HCEC 1CT (cell line): ENCODE measurements around the gene SFXN4.
A peak's percentile ranks its signal among the peaks of the same experiment; 100 is the strongest.
"Not testable (repeated sequence)": the region's sequence is repeated elsewhere in the genome, so short reads cannot be mapped to it uniquely, and the experiment has no call there.

Experiments used
- DNase-seq: peaks from one replicate; pipeline ENCODE4 v3.0.0-alpha.2; 2017

Gene SFXN4

DNA sequence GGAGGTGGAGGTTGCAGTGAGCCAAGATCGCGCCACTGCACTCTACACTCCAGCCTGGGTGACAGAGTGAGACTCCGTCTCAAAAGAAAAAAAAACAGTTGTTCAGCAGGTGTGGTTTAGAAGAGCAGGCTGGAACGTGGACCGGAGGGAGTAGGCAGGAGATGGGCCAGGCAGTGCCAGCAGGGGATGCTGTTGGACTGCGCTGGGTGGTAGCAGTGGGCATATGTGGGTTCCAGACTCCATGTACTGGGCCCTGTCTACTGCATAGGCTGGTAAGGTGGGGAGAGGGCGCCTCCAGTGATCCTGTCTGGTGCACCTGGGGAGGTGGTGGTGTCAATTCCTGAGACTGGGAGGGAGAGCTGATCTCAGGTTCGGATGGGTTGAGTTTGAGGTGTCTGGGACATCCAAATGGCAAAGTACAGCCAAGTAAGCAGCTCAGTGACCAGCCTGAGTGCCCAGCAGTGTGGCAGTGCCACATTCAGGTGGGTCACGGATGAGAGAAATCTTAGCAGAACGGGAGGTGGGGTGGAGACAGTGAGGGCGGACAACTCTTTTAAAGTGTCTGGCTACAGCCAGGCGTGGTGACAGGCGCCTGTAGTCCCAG is 25.9 kb downstream of the SFXN4 start:
- DNase-seq = peak; percentile 32

GRCh38 chr10:119138346-119139306 is 26.9 kb downstream of the SFXN4 start:
- DNase-seq = no peak

- not testable (repeated sequence) for DNase-seq
Observed at GRCh38 chr10:119137878-119138277, 27.6 kb downstream of the SFXN4 start.

DNA sequence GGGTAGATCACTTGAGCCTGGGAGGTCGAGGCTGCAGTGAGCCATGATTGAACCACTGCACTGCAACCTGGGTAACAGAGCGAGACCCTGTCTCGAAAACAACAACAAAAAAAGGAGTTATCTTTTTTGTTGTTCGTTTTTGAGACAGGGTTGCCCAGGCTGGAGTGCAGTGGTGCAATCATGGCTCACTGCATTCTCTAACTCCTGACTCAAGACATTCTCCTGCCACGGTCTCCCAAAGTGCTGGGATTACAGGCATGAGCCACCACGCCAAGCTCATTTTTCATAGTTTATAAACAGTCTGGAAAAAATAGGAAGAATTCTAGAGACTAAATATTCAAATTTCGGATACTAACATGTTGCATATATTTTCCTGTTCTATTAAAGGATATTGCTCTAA is 29.4 kb downstream of the SFXN4 start:
- DNase-seq = peak; percentile 71

DNA sequence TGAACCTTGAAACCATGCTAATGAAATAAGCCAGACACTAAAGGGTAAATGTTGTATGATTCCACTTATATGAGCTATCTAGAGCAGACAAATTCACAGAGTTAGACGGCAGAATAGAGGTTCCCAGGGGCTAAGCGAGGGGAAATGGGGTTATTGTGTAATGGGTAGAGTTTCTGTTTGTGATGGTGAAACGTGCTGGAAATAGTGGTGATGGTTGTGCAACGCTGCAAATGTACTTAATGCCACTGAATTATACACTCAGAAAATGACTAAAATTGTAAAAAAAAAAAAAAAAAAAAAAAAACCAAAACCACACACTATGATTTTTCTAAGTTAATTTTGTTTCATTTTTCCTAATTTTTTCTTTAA is 30.0 kb downstream of the SFXN4 start:
- peak; percentile 86 for DNase-seq

DNA sequence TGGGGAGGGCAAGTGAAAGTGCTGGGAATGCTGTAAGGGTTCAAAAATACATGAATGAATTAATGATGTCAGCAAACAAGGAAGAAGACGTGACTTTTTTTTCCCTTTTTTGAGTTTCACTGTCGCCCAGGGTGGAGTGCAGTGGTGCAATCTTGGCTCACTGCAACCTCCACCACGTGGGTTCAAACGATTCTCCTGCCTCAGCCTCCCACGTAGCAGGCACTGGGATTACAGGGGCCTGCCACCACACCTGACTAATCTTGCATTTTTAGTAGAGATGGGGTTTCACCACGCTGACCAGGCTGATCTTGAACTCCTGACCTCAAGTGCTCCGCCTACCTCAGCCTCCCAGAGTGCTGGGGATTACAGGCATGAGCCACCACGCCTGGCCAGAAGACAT is 31.6 kb downstream of the SFXN4 start:
- DNase-seq = no peak

GRCh38 chr10:119132521-119133345 is 32.8 kb downstream of the SFXN4 start:
- no peak for DNase-seq

- DNase-seq = peak; percentile 45
Observed at GRCh38 chr10:119131512-119132240, 33.8 kb downstream of the SFXN4 start.

GRCh38 chr10:119129721-119130120 is 35.8 kb downstream of the SFXN4 start:
- no peak for DNase-seq

- DNase-seq = no peak
Observed at GRCh38 chr10:119125942-119126341, 39.6 kb downstream of the SFXN4 start.

- DNase-seq = no peak
Observed at GRCh38 chr10:119120875-119121274, 44.6 kb downstream of the SFXN4 start.

GRCh38 chr10:119120413-119120867 is 45.1 kb downstream of the SFXN4 start:
- DNase-seq = peak; percentile 77

DNA sequence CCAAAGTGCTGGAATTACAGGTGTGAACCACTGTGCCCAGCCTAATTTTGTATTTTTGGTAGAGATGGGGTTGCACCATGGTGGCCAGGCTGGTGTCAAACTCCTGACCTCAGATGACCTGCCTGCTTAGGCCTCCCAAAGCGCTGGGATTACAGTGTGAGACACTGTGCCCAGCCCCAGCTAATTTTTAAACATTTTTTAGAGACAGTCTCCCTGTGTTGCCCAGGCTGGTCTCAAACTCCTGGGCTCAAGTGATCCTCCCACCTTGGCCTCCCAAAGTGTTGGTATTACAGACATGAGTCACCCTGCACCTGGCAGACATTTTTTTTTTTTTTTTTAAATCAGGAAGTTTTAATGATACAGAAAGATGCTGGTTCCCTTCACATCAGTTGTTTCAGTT is 46.1 kb downstream of the SFXN4 start:
- DNase-seq = no peak

DNA sequence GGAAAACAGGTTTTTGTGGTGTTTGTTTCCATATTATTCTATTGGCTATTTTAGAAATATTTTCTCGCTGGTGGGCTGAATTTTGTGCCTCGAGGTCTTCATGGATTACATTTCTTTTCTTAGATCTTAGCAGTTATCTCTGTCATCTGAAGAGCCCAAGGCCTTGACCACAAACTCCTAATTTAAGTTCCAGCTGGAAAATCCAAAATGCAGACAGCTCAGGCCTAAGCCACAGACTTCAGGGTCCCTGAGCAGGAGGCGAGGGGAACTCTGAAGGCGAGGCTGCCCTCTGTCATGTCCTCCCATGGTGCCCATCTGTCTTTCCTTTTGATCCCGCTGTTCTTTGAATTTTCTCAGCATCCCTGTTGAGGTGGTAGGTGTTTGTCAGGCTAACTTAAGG is 47.3 kb downstream of the SFXN4 start:
- no peak for DNase-seq

- no peak for DNase-seq
Observed at GRCh38 chr10:119116326-119116951, 49.1 kb downstream of the SFXN4 start.

- DNase-seq = no peak
Observed at GRCh38 chr10:119115926-119116325, 49.6 kb downstream of the SFXN4 start.

DNA sequence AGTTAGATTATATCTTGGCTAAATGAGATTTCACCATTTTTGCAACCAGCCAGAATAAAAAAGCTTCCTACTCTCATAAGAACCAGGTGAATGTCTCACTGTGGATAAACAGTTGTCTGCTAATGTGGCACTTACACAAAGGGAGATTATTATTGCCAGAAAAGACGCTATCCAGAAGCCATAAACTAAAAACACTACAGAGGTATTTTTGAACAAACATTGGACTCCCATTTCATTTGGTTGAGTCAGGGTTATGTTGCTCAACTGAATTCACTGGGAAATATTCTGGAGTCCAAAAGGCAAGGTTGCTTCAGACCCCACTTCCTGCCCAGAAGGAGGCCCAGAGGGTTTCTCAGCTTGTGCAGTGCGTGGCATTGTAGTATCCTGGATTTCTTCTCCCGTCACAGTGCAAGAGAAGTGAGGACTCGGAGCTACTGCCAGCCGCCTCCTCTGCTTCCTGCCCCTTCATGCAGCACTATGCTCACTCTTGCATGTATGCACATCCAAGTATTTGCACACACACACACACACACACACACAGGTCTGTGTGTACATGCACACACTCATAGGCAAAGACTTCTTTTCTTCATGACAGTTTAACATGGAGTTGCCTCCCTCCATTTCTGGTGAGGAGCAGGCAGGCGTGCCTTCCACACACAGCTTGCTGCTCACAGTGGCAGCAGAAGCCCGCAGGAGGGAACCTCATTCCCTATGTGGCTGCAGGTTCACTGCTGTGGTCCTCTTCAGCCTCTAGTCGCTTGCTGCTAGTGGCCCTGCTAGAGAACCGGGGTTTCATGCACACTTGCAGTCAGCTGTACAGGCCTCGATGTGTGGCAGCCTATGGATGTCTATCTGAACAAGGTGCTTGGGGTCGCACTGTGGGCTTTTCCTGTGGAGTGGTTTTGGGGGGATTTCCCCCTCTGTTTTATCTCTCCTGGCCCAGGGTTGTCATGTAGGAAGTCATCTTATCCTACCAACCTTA is 51.5 kb downstream of the SFXN4 start:
- DNase-seq = peak; percentile 95

GRCh38 chr10:119112056-119112455 is 53.5 kb downstream of the SFXN4 start:
- DNase-seq = peak; percentile 86

DNA sequence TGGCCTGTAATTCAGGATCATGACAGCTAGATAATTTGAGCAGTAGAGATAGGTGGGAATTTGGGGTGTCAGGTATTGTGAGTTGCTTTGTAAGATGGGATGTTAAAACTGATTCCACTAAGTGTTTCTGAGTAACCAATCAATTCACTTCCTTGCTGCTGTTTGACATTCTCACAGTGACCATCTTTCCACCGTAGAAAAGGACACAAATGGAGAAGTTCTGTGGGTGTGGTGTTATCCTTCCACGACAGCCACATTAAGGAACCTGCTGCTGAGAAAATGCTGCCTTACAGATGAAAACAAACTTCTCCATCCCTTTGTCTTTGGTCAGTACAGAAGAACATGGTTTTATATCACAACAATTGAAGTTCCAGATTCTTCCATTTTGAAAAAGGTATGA is 57.7 kb downstream of the SFXN4 start:
- DNase-seq = not testable (repeated sequence)

GRCh38 chr10:119107106-119107505 is 58.4 kb downstream of the SFXN4 start:
- DNase-seq = not testable (repeated sequence)

DNA sequence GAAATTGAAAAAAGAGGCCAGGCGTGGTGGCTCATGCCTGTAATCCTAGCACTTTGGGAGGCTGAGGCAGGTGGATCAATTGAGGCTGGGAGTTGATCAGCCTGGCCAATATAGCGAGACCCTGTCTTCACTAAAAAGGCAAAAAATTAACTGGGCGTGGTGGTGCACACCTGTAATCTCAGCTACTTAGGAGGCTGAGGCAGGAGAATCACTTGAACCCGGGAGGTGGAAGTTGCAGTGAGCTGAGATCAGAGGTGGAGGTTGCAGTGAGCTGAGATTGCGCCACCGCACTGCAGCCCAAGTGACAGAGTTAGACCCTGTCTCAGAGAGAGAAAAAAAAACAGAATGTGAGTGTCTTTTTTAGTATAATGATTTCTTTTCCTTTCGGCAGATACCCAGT is 59.6 kb downstream of the SFXN4 start:
- not testable (repeated sequence) for DNase-seq
